GM12878 (cell line): ENCODE results near the gene RTP5. TPM values are rescaled to one million over a fixed set of nuclear protein-coding genes. Genes with fewer than 3 reads are reported as not detected.

ENCODE experiments used
- ATAC-seq: fragments of 200-7000 bp; cut with Tn5 transposase; 3 replicates; pipeline ENCODE4 v1.9.1; 2020; ENCODE audit warnings: mild to moderate bottlenecking, moderate library complexity
- BruUV-seq: library from RNA; stranded (reverse); fragments of 400-500 nt; replicated peaks from 2 replicates; lab custom pipeline; 2021; lab: Mats Ljungman, UMichigan
- CTCF ChIA-PET: fragments of 300-600 bp; sonication (Branson Sonifier 250); formaldehyde crosslinking; extraction: SDS; loops from one replicate; lab custom pipeline; 2021; ENCODE audit warnings: inconsistent platforms; lab: Yijun Ruan, JAX
- POLR2A ChIA-PET: fragments of 350-600 bp; formaldehyde crosslinking; extraction: SDS; loops from one replicate; lab custom pipeline; 2021; ENCODE audit warnings: inconsistent platforms; lab: Charles Lee
- RAD21 ChIA-PET: fragments of 300-600 bp; sonication (Branson Sonifier 250); formaldehyde crosslinking; loops from one replicate; lab custom pipeline; 2023; ENCODE audit warnings: antibody characterized with exemption; ENCODE audit not compliant: unreplicated experiment; lab: Charles Lee
- SMC1A ChIA-PET: fragments of 300-600 bp; sonication (Branson Sonifier 250); formaldehyde crosslinking; loops from one replicate; lab custom pipeline; 2023; ENCODE audit not compliant: unreplicated experiment, uncharacterized antibody; lab: Charles Lee
- DNase-seq: peaks from one replicate; pipeline ENCODE4 v3.0.0-alpha.2; 2011; ENCODE audit warnings: low read depth, low spot score
- FAIRE-seq: peaks from 3 replicates; lab custom pipeline; 2011; peaks lifted over from hg19 to GRCh38; lab: Jason Lieb, UNC
- H2AFZ ChIP-seq: 2 replicates; pipeline ENCODE4 v1.6.0; 2011; ENCODE audit warnings: low read depth, low read length, control low read depth; ENCODE audit not compliant: control insufficient read depth
- H3K27ac ChIP-seq: 2 replicates; pipeline ENCODE4 v1.5.1; 2011; ENCODE audit warnings: control low read depth; ENCODE audit not compliant: control insufficient read depth, insufficient read depth
- H3K27me3 ChIP-seq, 2 experiments: replicated peaks in 1 of 2; 2 replicates each; pipeline versions ENCODE4 v1.6.0 to v1.6.1; 2011; ENCODE audit warnings: low read length in 1 of 2; ENCODE audit not compliant: control insufficient read depth in 2 of 2, insufficient read depth in 2 of 2
- H3K36me3 ChIP-seq, 2 experiments: 2 replicates each; pipeline ENCODE4 v1.5.1; 2011; ENCODE audit warnings: low read length in 1 of 2; ENCODE audit not compliant: control insufficient read depth in 2 of 2, insufficient read depth in 2 of 2
- H3K4me1 ChIP-seq: 2 replicates; pipeline ENCODE4 v1.6.1; 2011; ENCODE audit warnings: mild to moderate bottlenecking, low read length, moderate library complexity, mixed read lengths; ENCODE audit not compliant: control insufficient read depth, insufficient read depth
- H3K4me2 ChIP-seq: 2 replicates; pipeline ENCODE4 v1.6.0; 2011; ENCODE audit warnings: control low read depth; ENCODE audit not compliant: control insufficient read depth, insufficient read depth
- H3K4me3 ChIP-seq: fragments of 200-600 bp; sonication (generic); 2 replicates; pipeline ENCODE4 v1.5.1; 2016
- H3K79me2 ChIP-seq: 2 replicates; pipeline ENCODE4 v1.6.0; 2011; ENCODE audit warnings: low read length; ENCODE audit not compliant: control insufficient read depth, insufficient read depth
- H3K9ac ChIP-seq: 2 replicates; pipeline ENCODE4 v1.8.0; 2011; ENCODE audit warnings: low read length, control low read depth, mixed read lengths; ENCODE audit not compliant: control insufficient read depth, insufficient read depth
- H3K9me3 ChIP-seq: replicated peaks from 3 replicates; pipeline ENCODE4 v1.5.1; 2011; ENCODE audit warnings: mild to moderate bottlenecking, low read length; ENCODE audit not compliant: control insufficient read depth, insufficient read depth
- H4K20me1 ChIP-seq: 2 replicates; pipeline ENCODE4 v1.6.0; 2011; ENCODE audit not compliant: control insufficient read depth, insufficient read depth
- CREB1 ChIP-seq: IDR thresholded peaks from 2 replicates; pipeline ENCODE4 v1.6.1; 2012; ENCODE audit warnings: low read depth, mild to moderate bottlenecking, inconsistent platforms
- EED ChIP-seq: sonication (generic); IDR thresholded peaks from 2 replicates; pipeline ENCODE4 v1.6.1; 2016; ENCODE audit warnings: antibody characterized with exemption, low read depth
- HDAC2 ChIP-seq: fragments of 200-600 bp; sonication (generic); IDR thresholded peaks from 2 replicates; pipeline ENCODE4 v1.6.1; 2017
- KDM1A ChIP-seq: fragments of 200-600 bp; sonication (generic); IDR thresholded peaks from 2 replicates; pipeline ENCODE4 v1.6.1; 2016; ENCODE audit warnings: borderline replicate concordance
- MTA2 ChIP-seq: fragments of 450-650 bp; IDR thresholded peaks from 2 replicates; pipeline ENCODE4 v1.6.1; 2016; ENCODE audit warnings: low read depth, mild to moderate bottlenecking, moderate library complexity
- SMC3 ChIP-seq: IDR thresholded peaks from 2 replicates; pipeline ENCODE4 v1.6.1; 2011; ENCODE audit warnings: low read length, improper control_type of control experiment, borderline replicate concordance
- TCF3 ChIP-seq: IDR thresholded peaks from 2 replicates; pipeline ENCODE4 v1.6.1; 2012; ENCODE audit warnings: low read depth, mild to moderate bottlenecking, low read length, borderline replicate concordance; ENCODE audit not compliant: insufficient read depth
- WGBS: methylation state at CpG from one replicate; pipeline ENCODE4 v1.1.6; 2016; ENCODE audit warnings: low lambda C conversion rate; ENCODE audit not compliant: insufficient replicate concordance, insufficient coverage; ENCODE audit errors: missing lambda C conversion rate; 5-methylcytosine and 5-hydroxymethylcytosine counted together
- in situ Hi-C: fragments of 300-500 bp; cut with MboI; formaldehyde crosslinking; loops from 9 replicates; pipeline ENCODE4 v1.14.3; 2018; ENCODE audit warnings: mixed read lengths
- intact Hi-C: fragments of 100-400 bp; cut with micrococcal nuclease; formaldehyde crosslinking; loops from one replicate; pipeline ENCODE4 v1.14.2; 2022; ENCODE audit not compliant: unreplicated experiment
- polyA plus RNA-seq, 11 experiments: library from polyadenylated mRNA; depleted of rRNA in 4 of 11; unstranded in 6 of 11; stranded (reverse) in 5 of 11; fragments of >200 nt; fragmentation: Nextera tagmentation in 4 of 11; fragmentation: Illumina TruSeq in 1 of 11; extraction: Ambion mirVana in 4 of 11; extraction: Trizol in 1 of 11; gene quantifications; 1 replicate in 1 of 11; 2 replicates in 10 of 11; pipeline versions ENCODE4 v1.2.1 to v1.2.3, GENCODE V29; 2011 to 2016; ENCODE audit warnings: inconsistent platforms in 2 of 11, missing spikeins in 2 of 11, low read depth in 1 of 11
- total RNA-seq, 4 experiments: library from RNA; depleted of rRNA in 3 of 4; stranded (reverse); fragments of >200 nt in 3 of 4; fragmentation: Illumina TruSeq in 1 of 4; extraction: Trizol in 1 of 4; gene quantifications; 2 replicates each; pipeline versions ENCODE4 v1.2.1 to v1.2.3, GENCODE V29; 2013 to 2021
- TF ChIP-seq, protein P1 (sequence below): IDR thresholded peaks from 2 replicates; pipeline ENCODE4 v1.6.1; 2012; ENCODE audit warnings: improper control_type of control experiment, low read depth, low read length; ENCODE audit not compliant: insufficient replicate concordance

Gene RTP5
- total and polyA plus RNA-seq, 10 of the 15 experiments (the other 5 are each of a cell fraction or from before 2014, with no cell fraction given) = 0.05 TPM; not detected in 9

DNA sequence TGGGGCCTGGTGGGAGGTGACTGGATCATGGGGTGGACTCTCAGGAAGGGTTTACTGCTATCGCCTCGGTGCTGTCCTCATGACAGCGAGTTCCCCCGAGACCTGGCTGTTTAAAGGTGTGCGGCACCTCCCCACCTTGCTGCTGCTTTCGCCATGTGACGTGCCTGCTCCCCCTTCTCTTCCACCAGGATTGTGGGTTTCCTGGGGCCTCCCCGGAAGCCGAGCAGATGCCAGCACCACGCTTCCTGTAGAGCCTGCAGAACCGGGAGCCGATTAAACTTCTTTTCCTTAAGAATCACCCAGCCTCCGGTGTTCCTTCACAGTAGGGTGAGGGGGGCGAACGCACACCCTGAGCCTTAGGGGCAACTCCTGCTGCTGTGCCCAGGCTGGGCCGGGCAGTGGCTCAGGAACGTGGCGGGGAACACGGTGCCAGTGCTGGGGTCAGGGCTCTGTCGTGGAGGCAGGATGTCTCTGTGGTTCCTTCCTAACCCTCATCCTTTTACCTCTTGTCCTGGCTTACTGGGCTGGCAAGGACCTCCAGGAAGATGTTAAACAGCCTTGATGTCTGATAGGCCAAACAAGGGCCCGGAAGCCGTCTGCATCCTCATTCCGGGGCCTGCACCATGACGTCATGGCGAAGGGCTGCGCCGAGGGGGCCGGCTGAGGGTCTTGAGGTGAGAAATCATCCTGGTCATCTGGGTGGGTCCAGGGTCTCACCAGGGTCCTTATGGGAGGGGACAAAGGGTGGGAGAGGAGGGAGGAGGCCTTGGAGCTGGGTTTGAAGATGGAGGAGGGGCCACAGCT lies 47.9 kb upstream of the RTP5 start:
- Histone ChIP-seq H3K9me3 (peaks cover 1% of the 10 kb centered on the region; the same call in 1 of the 3 replicates), H2AFZ (no peak overlapping the region), H3K4me2 (no peak overlapping the region), H3K4me3 (no peak overlapping the region), H3K4me1 (no peaks in the 10 kb centered on the region; the same call in 1 of the 2 replicates), H3K9ac (no peak overlapping the region), H3K27me3 (no peaks in the 10 kb centered on the region), H3K79me2 (no peaks in the 10 kb centered on the region), H3K27ac (no peak overlapping the region), H3K36me3 (no peaks in the 10 kb centered on the region), H4K20me1 (no peaks in the 10 kb centered on the region)
- ChIA-PET SMC1A (no interaction called here), CTCF (interaction anchor here (1.1 kb wide), 1 partner anchor 9 kb away, joined by 3 read pairs; no protein-coding TSS in a partner anchor), RAD21 (no interaction called here), POLR2A (no interaction called here)
- no TSS peak for BruUV-seq
- DNase-seq = no peak
- in situ Hi-C loops (no loop called here), intact Hi-C loops (no loop called here)
- no peak for ATAC-seq
- no peak for TF ChIP-seq KDM1A
- no peak for TF ChIP-seq MTA2
- TF ChIP-seq SMC3 = no peak
- TF ChIP-seq CREB1 = no peak
- no peak for TF ChIP-seq HDAC2
- no peak for TF ChIP-seq EED
- no peak for TF ChIP-seq TCF3
- TF ChIP-seq, protein P1, sequence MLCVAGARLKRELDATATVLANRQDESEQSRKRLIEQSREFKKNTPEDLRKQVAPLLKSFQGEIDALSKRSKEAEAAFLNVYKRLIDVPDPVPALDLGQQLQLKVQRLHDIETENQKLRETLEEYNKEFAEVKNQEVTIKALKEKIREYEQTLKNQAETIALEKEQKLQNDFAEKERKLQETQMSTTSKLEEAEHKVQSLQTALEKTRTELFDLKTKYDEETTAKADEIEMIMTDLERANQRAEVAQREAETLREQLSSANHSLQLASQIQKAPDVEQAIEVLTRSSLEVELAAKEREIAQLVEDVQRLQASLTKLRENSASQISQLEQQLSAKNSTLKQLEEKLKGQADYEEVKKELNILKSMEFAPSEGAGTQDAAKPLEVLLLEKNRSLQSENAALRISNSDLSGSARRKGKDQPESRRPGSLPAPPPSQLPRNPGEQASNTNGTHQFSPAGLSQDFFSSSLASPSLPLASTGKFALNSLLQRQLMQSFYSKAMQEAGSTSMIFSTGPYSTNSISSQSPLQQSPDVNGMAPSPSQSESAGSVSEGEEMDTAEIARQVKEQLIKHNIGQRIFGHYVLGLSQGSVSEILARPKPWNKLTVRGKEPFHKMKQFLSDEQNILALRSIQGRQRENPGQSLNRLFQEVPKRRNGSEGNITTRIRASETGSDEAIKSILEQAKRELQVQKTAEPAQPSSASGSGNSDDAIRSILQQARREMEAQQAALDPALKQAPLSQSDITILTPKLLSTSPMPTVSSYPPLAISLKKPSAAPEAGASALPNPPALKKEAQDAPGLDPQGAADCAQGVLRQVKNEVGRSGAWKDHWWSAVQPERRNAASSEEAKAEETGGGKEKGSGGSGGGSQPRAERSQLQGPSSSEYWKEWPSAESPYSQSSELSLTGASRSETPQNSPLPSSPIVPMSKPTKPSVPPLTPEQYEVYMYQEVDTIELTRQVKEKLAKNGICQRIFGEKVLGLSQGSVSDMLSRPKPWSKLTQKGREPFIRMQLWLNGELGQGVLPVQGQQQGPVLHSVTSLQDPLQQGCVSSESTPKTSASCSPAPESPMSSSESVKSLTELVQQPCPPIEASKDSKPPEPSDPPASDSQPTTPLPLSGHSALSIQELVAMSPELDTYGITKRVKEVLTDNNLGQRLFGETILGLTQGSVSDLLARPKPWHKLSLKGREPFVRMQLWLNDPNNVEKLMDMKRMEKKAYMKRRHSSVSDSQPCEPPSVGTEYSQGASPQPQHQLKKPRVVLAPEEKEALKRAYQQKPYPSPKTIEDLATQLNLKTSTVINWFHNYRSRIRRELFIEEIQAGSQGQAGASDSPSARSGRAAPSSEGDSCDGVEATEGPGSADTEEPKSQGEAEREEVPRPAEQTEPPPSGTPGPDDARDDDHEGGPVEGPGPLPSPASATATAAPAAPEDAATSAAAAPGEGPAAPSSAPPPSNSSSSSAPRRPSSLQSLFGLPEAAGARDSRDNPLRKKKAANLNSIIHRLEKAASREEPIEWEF = no peak
- WGBS = 63% methylated on average over 28 of the region's 28 CpGs
- no peak for FAIRE-seq
